BE2C (cell line): Measurements from ENCODE around the gene RNF144A.

Source experiments
- DNase-seq: peaks from one replicate; pipeline ENCODE4 v3.0.0-alpha.2; 2020
- H3K27me3 ChIP-seq: fragments of 250-450 bp; sonication (Bioruptor Pico); 2 replicates; pipeline ENCODE4 v1.5.1; 2020; ENCODE audit warnings: mild to moderate bottlenecking
- H3K36me3 ChIP-seq: fragments of 250-450 bp; sonication (Bioruptor Pico); 2 replicates; pipeline ENCODE4 v1.5.1; 2020; ENCODE audit warnings: mild to moderate bottlenecking
- H3K4me1 ChIP-seq: fragments of 250-450 bp; sonication (Bioruptor Pico); 2 replicates; pipeline ENCODE4 v1.5.1; 2020
- H3K4me3 ChIP-seq: 2 replicates; pipeline ENCODE4 v1.5.1; 2011; ENCODE audit warnings: low read depth, low read length
- H3K9me3 ChIP-seq: fragments of 250-450 bp; sonication (Bioruptor Pico); 2 replicates; pipeline ENCODE4 v1.5.1; 2020
- CTCF ChIP-seq: IDR thresholded peaks from 2 replicates; pipeline ENCODE4 v1.5.1; 2012; ENCODE audit warnings: mild to moderate bottlenecking, low read depth, low read length

RNF144A gene

GRCh38 chr2:6905668-6906067, 11.5 kb upstream of the RNF144A start:
- TF ChIP-seq CTCF: no peak
- H3K4me3 ChIP-seq: no peak overlapping the region
- H3K36me3 ChIP-seq: no peaks in the 10 kb centered on the region
- H3K27me3 ChIP-seq: no peaks in the 10 kb centered on the region
- no peaks in the 10 kb centered on the region for H3K4me1 ChIP-seq
- DNase-seq: no peak
- no peaks in the 10 kb centered on the region for H3K9me3 ChIP-seq

- no peak for DNase-seq
- H3K36me3 ChIP-seq: no peaks in the 10 kb centered on the region
- H3K27me3 ChIP-seq: no peaks in the 10 kb centered on the region
- no peak overlapping the region for H3K4me3 ChIP-seq
- no peaks in the 10 kb centered on the region for H3K4me1 ChIP-seq
- TF ChIP-seq CTCF: no peak
- H3K9me3 ChIP-seq: no peaks in the 10 kb centered on the region
Observed at GRCh38 chr2:6906165-6906741, 11.0 kb upstream of the RNF144A start.

GRCh38 chr2:6908291-6908690, 8.9 kb upstream of the RNF144A start:
- Histone ChIP-seq H3K4me3 (no peak overlapping the region), H3K36me3 (no peaks in the 10 kb centered on the region), H3K27me3 (no peaks in the 10 kb centered on the region), H3K4me1 (no peaks in the 10 kb centered on the region), H3K9me3 (no peaks in the 10 kb centered on the region)
- no peak for TF ChIP-seq CTCF
- no peak for DNase-seq

- no peak for DNase-seq
- H3K27me3 ChIP-seq: no peaks in the 10 kb centered on the region
- no peaks in the 10 kb centered on the region for H3K4me1 ChIP-seq
- TF ChIP-seq CTCF: no peak
- H3K4me3 ChIP-seq: no peak overlapping the region
- H3K9me3 ChIP-seq: no peaks in the 10 kb centered on the region
- no peaks in the 10 kb centered on the region for H3K36me3 ChIP-seq
Observed at GRCh38 chr2:6909431-6910385, 7.5 kb upstream of the RNF144A start.

DNA sequence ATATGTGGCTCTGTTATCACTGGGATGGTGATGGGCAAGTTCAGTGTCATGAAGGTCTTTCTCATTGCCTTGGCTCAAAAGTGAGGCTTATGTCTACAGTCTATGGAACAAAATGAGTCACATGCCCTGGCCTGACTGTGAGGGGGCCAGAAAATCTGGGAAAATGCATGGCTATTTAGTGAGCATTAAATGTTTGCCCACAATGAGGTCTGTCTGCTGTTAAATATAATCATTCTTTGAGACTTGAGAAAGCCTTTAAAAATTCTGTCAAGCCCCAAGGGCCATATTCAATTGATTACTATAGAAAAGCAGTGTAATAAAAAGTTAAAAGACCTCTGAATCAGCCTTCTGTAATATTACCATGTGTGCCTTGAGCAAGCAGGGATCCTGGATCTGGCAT, 5.5 kb upstream of the RNF144A start:
- no peak overlapping the region for H3K4me3 ChIP-seq
- DNase-seq: no peak
- no peaks in the 10 kb centered on the region for H3K4me1 ChIP-seq
- no peaks in the 10 kb centered on the region for H3K27me3 ChIP-seq
- no peak for TF ChIP-seq CTCF
- H3K9me3 ChIP-seq: no peaks in the 10 kb centered on the region
- no peaks in the 10 kb centered on the region for H3K36me3 ChIP-seq
